Smooth muscle cell of the pulmonary artery (primary cell): ENCODE results near the gene SUPT16H. TPM values are rescaled to one million over a fixed set of nuclear protein-coding genes. Genes with fewer than 3 reads are reported as not detected.

Experiments
- total RNA-seq: library from RNA; depleted of rRNA; stranded (reverse); fragments of >200 nt; gene quantifications from 2 replicates; pipeline ENCODE4 v1.2.3, GENCODE V29; 2014

Gene SUPT16H
- total RNA-seq, result 65.9 and 68.3 TPM in 2 replicates

DNA sequence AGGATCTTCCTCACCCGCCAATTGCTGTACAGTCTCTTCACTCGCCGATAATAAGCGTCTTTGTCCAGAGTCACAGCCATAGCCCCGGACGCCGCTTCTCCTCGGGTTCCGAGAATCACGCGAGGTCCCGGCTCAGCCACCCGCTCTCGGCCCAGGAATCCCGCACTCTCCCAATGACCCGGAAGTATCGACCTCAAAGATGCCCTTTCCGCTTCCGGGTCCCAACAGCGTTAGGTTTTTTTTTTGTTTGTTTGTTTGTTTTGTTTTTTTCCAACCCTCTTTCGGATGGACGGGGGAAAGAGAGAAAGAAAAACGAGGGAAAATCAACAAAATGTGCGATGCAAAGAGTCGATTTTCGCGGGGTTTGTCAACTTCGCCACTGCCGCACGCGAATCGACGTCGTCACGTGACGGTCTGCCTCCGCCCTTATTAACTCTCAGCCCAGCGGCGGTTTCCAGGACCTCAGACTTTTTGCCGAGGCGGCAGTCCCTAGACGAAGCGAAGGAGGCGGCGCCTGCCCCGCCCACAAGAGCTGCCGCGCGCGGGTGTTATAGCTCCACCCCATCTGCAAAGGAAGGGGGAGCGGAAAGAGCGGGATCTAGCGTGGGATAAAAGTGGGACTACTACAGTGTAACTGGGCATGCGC, at the start of gene SUPT16H:
TSS of gene SUPT16H (minus strand) at position 172 of the 646 bp plus-strand sequence. CDS start at position 80, 92 bp downstream.

Other genes starting within 250 kb of the SUPT16H start
- gene OR5AU1, start 228.0 kb downstream of the SUPT16H start, total RNA-seq, result not detected in 2 replicates
- gene HNRNPC, start 114.6 kb downstream of the SUPT16H start, total RNA-seq, result 493 and 531 TPM in 2 replicates
- not detected in 2 replicates for gene RPGRIP1, start 103.9 kb downstream of the SUPT16H start, total RNA-seq
- 62.2 and 69.1 TPM in 2 replicates for gene CHD8, start 72.1 kb upstream of the SUPT16H start, total RNA-seq
- gene RAB2B, start 92.9 kb upstream of the SUPT16H start, total RNA-seq, result 39.1 and 40.9 TPM in 2 replicates
- gene TOX4, start 93.2 kb upstream of the SUPT16H start, total RNA-seq, result 48.3 and 50.6 TPM in 2 replicates
- gene METTL3, start 127.3 kb upstream of the SUPT16H start, total RNA-seq, result 43.2 and 44.6 TPM in 2 replicates
- 5.0 and 6.0 TPM in 2 replicates for gene SALL2, start 142.3 kb upstream of the SUPT16H start, total RNA-seq
- not detected in 2 replicates for gene OR10G3, start 196.1 kb upstream of the SUPT16H start, total RNA-seq